RWPE1 (cell line): Measurements from ENCODE around the gene HEMK1.
A peak's percentile ranks its signal among the peaks of the same experiment; 100 is the strongest.

Experiments
- CTCF ChIA-PET: fragments of 350-600 bp; sonication (Branson Sonifier 250); formaldehyde crosslinking; extraction: SDS; loops from one replicate; lab custom pipeline; 2021; lab: Yijun Ruan, JAX
- POLR2A ChIA-PET: fragments of 400-600 bp; formaldehyde crosslinking; extraction: SDS; loops from one replicate; lab custom pipeline; 2020; ENCODE audit warnings: antibody characterized with exemption; ENCODE audit not compliant: low non-redundant PET; lab: Yijun Ruan, JAX
- DNase-seq: peaks from one replicate; pipeline ENCODE4 v3.0.0; 2012; ENCODE audit warnings: low spot score
- H3K27ac ChIP-seq: fragments of 450-650 bp; 2 replicates; pipeline ENCODE4 v1.5.1; 2017
- TF ChIP-seq, protein P1 (sequence below): fragments of 450-650 bp; conservative IDR thresholded peaks from 2 replicates; pipeline ENCODE4 v1.5.1; 2017; ENCODE audit warnings: low read depth, mild to moderate bottlenecking

Gene HEMK1

GRCh38 chr3:50534681-50535330 lies 34.5 kb upstream of the HEMK1 start:
- DNase-seq = no peak
- ChIA-PET POLR2A (no interaction called here), CTCF (no interaction called here)
- TF ChIP-seq, protein P1, sequence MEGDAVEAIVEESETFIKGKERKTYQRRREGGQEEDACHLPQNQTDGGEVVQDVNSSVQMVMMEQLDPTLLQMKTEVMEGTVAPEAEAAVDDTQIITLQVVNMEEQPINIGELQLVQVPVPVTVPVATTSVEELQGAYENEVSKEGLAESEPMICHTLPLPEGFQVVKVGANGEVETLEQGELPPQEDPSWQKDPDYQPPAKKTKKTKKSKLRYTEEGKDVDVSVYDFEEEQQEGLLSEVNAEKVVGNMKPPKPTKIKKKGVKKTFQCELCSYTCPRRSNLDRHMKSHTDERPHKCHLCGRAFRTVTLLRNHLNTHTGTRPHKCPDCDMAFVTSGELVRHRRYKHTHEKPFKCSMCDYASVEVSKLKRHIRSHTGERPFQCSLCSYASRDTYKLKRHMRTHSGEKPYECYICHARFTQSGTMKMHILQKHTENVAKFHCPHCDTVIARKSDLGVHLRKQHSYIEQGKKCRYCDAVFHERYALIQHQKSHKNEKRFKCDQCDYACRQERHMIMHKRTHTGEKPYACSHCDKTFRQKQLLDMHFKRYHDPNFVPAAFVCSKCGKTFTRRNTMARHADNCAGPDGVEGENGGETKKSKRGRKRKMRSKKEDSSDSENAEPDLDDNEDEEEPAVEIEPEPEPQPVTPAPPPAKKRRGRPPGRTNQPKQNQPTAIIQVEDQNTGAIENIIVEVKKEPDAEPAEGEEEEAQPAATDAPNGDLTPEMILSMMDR = no peak
- no peak overlapping the region for H3K27ac ChIP-seq

DNA sequence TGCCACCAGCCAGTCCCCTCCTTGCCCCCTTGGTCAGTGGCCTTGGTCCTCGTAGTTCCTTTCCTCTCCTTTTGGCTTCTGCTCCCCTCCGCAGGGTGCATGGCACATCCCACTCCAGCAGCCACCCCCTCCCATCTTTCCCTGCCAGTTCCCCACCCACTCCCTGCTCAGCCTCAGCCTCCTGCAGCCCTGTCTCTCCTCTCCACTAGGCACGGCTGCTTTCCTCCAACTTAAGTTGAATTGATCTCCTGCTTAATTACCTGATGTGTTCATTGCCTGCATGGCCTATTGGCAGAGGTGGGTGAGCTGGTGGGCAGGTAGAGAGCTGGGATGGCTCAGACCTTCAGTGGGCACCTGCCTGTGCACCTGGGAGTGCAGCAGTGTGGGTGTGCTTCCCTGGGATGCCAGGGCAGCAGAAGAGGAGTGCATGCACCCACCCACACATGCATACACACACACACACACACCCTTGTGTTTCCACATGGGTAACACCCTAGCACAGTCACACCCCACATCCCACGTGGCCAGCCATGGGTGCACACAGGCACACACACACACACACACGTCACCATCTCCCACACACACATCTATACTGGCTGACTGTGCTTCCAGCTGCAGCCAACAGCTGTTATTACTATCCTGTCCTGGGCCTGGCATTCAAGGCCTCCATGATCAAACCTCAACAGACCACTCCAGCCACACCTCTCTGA lies 32.7 kb upstream of the HEMK1 start:
- H3K27ac ChIP-seq = no peak overlapping the region
- no peak for DNase-seq
- POLR2A ChIA-PET = no interaction called here
- CTCF ChIA-PET = no interaction called here
- TF ChIP-seq, protein P1 = no peak

DNA sequence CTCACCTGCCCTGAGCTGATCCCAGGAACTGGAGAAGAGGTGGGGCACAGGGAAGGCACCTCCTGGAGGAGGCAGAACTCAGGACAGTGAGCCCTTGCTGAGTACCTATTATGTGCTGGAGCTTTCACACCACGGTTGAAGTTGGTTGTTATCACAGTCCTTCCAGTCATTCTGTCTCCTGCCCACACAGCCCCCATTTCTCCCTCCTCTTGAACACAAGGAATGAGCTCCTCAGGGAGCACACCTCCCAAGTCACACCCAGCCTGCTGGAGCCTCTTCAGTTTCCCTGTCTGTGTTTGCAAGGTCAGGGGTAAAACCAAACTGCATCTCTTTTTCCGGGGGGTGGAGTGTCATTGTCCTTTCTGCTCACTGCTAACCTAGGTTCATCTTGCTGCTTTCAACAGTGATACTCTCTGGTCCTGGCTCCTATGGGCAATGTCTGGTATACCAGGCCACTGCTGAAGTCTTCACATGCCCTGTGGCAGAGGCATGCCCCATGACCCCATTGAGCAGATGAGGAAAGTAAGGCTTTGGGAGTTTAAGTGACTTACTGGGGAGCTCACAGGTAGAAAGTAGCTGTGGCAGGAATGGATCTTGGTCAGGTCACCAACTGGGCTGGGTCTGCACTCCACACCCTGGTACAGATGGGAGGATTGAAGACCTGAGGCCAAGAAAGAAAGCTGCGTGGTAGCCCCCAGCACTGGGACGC lies 31.7 kb upstream of the HEMK1 start:
- ChIA-PET CTCF (no interaction called here), POLR2A (no interaction called here)
- no peak overlapping the region for H3K27ac ChIP-seq

GRCh38 chr3:50539356-50540286 lies 29.7 kb upstream of the HEMK1 start:
- H3K27ac ChIP-seq = peak overlapping the region; percentile 5; the same call in 1 of the 2 replicates
- POLR2A ChIA-PET = no interaction called here
- DNase-seq = peak; percentile 13
- CTCF ChIA-PET = interaction anchor here (0.5 kb wide), 1 partner anchor 42 kb away, joined by 5 read pairs; no protein-coding TSS in a partner anchor
- TF ChIP-seq, protein P1 = no peak

More for the DNA sequence above, 31.7 kb upstream of the HEMK1 start:
- DNase-seq = no peak
- TF ChIP-seq, protein P1 = no peak

DNA sequence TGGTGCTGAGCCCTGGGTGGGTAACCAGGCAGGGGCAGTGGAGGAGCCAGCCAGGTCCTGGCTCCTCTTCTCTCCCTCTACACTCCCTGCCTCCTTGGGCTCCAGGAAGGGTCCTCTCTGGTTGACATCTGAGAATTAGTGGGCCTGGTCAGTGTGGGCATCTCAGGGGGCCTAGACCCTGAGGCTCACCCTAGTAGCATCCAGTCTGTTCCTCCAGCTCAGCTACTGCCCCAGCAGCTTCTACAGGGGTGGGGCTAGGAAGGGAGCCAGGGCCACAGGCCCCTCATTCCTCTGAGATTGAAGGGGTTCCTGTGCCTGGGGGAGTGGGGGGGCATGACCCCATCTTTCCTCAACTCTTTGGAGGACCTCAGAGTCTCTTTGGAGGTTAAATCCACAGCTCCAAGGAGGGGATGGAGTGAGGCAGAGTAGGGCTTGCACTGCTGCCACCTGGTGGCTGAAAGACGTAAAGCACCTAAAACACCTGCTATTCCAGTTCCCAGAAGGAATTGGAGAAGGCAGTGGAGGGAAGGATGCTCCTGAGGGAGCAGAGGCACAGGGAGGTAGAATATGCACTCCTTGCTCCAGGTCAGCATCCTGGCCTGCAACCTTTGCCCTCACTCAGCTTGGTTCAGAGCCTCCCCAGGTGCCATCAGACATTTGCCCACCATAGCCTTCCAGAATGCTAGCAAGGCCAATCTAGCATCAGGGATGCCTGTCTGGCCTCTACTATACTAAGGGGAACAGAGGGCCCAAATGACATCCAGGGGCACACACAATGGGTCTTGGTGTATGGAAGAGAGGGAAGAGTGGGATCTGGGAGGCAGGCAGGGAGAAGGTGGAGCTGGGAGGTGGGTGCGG lies 26.9 kb upstream of the HEMK1 start:
- H3K27ac ChIP-seq = no peak overlapping the region
- DNase-seq = peak; percentile 74
- ChIA-PET CTCF (interaction anchor here (0.6 to 1.2 kb wide), 12 partner anchors 20 to 337 kb away, joined by 3 to 7 read pairs (median 3); partner anchors contain the start of genes CYB561D2 and NPRL2), POLR2A (no interaction called here)
- TF ChIP-seq, protein P1 = peak; percentile 89
